Measurements from ENCODE around the gene CDIP1. TPM values are rescaled to one million over a fixed set of nuclear protein-coding genes. Genes with fewer than 3 reads are reported as not detected.

CDIP1 gene
- total RNA-seq, 2 donors from 2014 or later = 24.5 to 31.2 TPM

- Mint-ChIP-seq H3K9me3 (no peaks in the 10 kb centered on the region), H3K27me3 (no peaks in the 10 kb centered on the region), H3K4me1 (peaks cover 48% of the 10 kb centered on the region), H3K36me3 (ENCODE audit: low read depth) (peaks cover 37% of the 10 kb centered on the region), H3K27ac (peak overlapping the region; percentile 44), H3K4me3 (peak overlapping the region; percentile 13)
- ATAC-seq (replicated peaks) = no peak
Measured at GRCh38 chr16:4498546-4499195, 39.9 kb downstream of the CDIP1 start.

- peaks cover 41% of the 10 kb centered on the region for H3K4me1 Mint-ChIP-seq
- peak; percentile 75 for ATAC-seq (replicated peaks)
- peak overlapping the region; percentile 20 for H3K4me3 Mint-ChIP-seq
- no peaks in the 10 kb centered on the region for H3K27me3 Mint-ChIP-seq
- H3K9me3 Mint-ChIP-seq = no peaks in the 10 kb centered on the region
- peak overlapping the region; percentile 83 for H3K27ac Mint-ChIP-seq
- H3K36me3 Mint-ChIP-seq (ENCODE audit: low read depth) = peaks cover 52% of the 10 kb centered on the region
Measured at GRCh38 chr16:4496305-4496704, 42.3 kb downstream of the CDIP1 start.

DNA sequence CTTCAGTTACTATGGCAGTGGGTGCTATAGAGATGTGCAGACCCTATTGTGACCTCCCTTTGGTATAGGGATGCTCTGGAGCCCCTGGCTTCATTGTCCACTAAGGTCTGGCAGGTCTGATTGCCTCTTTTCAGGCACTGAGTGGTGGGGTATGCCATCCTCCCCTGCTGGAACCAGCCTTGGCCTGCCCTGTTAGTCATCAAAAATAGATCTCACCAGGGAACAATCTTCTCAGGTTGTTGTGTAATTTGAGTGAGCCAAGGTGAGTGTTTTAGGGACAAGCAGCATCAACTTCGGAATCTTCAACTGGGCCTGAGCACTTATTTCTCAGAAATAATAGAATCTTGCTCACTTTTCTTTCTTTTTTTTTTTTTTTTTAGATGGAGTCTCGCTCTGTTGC lies 42.8 kb downstream of the CDIP1 start:
- no peak for ATAC-seq (replicated peaks)
- peaks cover 36% of the 10 kb centered on the region for H3K4me1 Mint-ChIP-seq
- no peaks in the 10 kb centered on the region for H3K27me3 Mint-ChIP-seq
- peak overlapping the region; percentile 83 for H3K27ac Mint-ChIP-seq
- peak overlapping the region; percentile 20 for H3K4me3 Mint-ChIP-seq
- no peaks in the 10 kb centered on the region for H3K9me3 Mint-ChIP-seq
- peaks cover 57% of the 10 kb centered on the region for H3K36me3 Mint-ChIP-seq (ENCODE audit: low read depth)

- H3K27ac Mint-ChIP-seq = peak overlapping the region; percentile 46
- no peaks in the 10 kb centered on the region for H3K9me3 Mint-ChIP-seq
- ATAC-seq (replicated peaks) = no peak
- H3K27me3 Mint-ChIP-seq = no peaks in the 10 kb centered on the region
- H3K4me3 Mint-ChIP-seq = no peak overlapping the region
- H3K36me3 Mint-ChIP-seq (ENCODE audit: low read depth) = peaks cover 61% of the 10 kb centered on the region
- peaks cover 29% of the 10 kb centered on the region for H3K4me1 Mint-ChIP-seq
Measured at GRCh38 chr16:4494746-4495490, 43.7 kb downstream of the CDIP1 start.

GRCh38 chr16:4491898-4492297 lies 46.7 kb downstream of the CDIP1 start:
- no peaks in the 10 kb centered on the region for H3K9me3 Mint-ChIP-seq
- H3K4me1 Mint-ChIP-seq = peaks cover 39% of the 10 kb centered on the region
- H3K27ac Mint-ChIP-seq = no peak overlapping the region
- H3K27me3 Mint-ChIP-seq = no peaks in the 10 kb centered on the region
- no peak for ATAC-seq (replicated peaks)
- H3K4me3 Mint-ChIP-seq = no peak overlapping the region
- peaks cover 67% of the 10 kb centered on the region for H3K36me3 Mint-ChIP-seq (ENCODE audit: low read depth)

GRCh38 chr16:4489030-4489429 lies 49.5 kb downstream of the CDIP1 start:
- ATAC-seq (replicated peaks) = no peak
- peaks cover 85% of the 10 kb centered on the region for H3K36me3 Mint-ChIP-seq (ENCODE audit: low read depth)
- peaks cover 26% of the 10 kb centered on the region for H3K4me1 Mint-ChIP-seq

DNA sequence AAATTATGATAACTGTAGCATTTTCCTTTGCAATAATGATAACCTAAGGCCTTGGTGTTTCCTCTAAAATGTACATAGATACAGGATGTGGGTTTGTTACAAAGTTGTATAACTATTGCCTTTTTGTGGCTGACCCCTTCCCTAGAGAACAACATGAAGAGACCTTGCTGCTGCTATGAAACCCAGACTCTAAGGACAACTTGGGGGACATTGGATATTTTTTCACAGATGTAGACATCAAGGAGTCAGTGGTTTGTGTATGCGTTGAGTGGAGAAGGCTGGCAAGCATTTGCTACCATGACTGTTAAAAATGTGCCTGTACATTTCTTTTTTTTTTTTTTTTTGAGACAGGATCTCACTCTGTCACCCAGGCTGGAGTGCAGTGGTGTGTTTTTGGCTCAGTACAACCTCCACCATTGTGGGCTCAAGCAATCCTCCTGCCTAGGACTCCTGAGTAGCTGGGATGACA lies 50.0 kb downstream of the CDIP1 start:
- Mint-ChIP-seq H3K9me3 (no peaks in the 10 kb centered on the region), H3K36me3 (ENCODE audit: low read depth) (peaks cover 88% of the 10 kb centered on the region), H3K27me3 (no peaks in the 10 kb centered on the region), H3K4me1 (peaks cover 25% of the 10 kb centered on the region), H3K27ac (peak overlapping the region; percentile 88), H3K4me3 (peak overlapping the region; percentile 71)
- peak; percentile 78 for ATAC-seq (replicated peaks)

More at GRCh38 chr16:4489030-4489429, 49.5 kb downstream of the CDIP1 start:
- Mint-ChIP-seq H3K4me3 (peak overlapping the region; percentile 71), H3K27ac (peak overlapping the region; percentile 88), H3K9me3 (no peaks in the 10 kb centered on the region), H3K27me3 (no peaks in the 10 kb centered on the region)

DNA sequence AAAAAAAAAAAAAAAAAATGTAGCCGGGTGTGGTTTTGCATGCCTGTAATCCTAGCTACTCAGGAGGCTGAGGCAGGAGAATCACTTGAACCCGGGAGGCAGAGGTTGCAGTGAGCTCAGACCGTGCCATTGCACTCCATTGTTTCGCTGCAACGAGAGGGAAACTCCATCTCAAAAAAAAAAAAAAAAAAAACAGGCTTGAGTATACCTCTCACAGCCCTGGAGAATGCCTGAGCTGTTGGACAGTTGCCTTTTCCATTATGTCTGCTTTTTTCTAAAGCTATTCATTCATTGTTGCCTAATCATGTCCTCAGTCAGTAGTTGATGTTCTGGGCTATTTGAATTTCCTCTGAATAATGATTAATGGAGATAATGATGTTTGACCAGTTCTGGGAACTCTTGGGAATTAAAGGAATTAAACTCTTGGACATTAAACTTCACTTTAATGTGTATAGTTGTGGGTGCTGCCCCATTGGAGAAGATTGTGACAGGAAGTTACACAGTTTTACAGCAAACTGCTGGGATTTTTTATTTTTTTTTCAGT lies 50.5 kb downstream of the CDIP1 start:
- Mint-ChIP-seq H3K4me3 (peak overlapping the region; percentile 71), H3K27me3 (no peaks in the 10 kb centered on the region), H3K4me1 (peaks cover 20% of the 10 kb centered on the region), H3K27ac (peak overlapping the region; percentile 88), H3K9me3 (no peaks in the 10 kb centered on the region), H3K36me3 (ENCODE audit: low read depth) (peaks cover 88% of the 10 kb centered on the region)
- ATAC-seq (replicated peaks) = peak; percentile 58

GRCh38 chr16:4486126-4486893 lies 52.3 kb downstream of the CDIP1 start:
- peak overlapping the region; percentile 61 for H3K27ac Mint-ChIP-seq
- H3K4me1 Mint-ChIP-seq = peaks cover 30% of the 10 kb centered on the region
- H3K27me3 Mint-ChIP-seq = no peaks in the 10 kb centered on the region
- H3K36me3 Mint-ChIP-seq (ENCODE audit: low read depth) = peaks cover 95% of the 10 kb centered on the region
- no peak for ATAC-seq (replicated peaks)
- H3K9me3 Mint-ChIP-seq = no peaks in the 10 kb centered on the region
- peak overlapping the region; percentile 10 for H3K4me3 Mint-ChIP-seq

GRCh38 chr16:4481963-4482362 lies 56.6 kb downstream of the CDIP1 start:
- Mint-ChIP-seq H3K4me3 (peak overlapping the region; percentile 34), H3K36me3 (ENCODE audit: low read depth) (peaks cover 75% of the 10 kb centered on the region), H3K4me1 (peaks cover 30% of the 10 kb centered on the region), H3K27me3 (no peaks in the 10 kb centered on the region), H3K9me3 (no peaks in the 10 kb centered on the region), H3K27ac (peak overlapping the region; percentile 28)
- no peak for ATAC-seq (replicated peaks)

DNA sequence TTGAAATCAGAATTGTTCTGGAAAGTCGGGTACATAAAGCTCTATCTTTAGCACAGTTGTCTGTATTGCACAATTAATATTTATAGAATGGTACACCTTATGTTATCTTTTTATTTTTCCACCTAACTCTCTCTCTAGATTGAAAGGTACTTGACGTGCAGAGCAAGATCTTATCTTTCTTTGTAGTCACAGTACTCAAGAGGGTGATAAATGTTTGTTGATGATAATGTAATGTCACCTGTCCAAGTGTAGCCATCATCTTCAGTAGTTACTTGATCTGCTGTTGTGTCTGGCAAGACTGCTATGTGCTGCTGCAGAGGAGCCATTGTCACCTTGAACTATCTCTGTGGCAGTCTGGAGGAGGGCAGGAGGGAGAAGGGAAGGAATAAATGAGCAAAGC lies 57.0 kb downstream of the CDIP1 start:
- H3K36me3 Mint-ChIP-seq (ENCODE audit: low read depth) = peaks cover 71% of the 10 kb centered on the region
- H3K9me3 Mint-ChIP-seq = no peaks in the 10 kb centered on the region
- no peaks in the 10 kb centered on the region for H3K27me3 Mint-ChIP-seq
- H3K27ac Mint-ChIP-seq = peak overlapping the region; percentile 28
- ATAC-seq (replicated peaks) = no peak
- peaks cover 29% of the 10 kb centered on the region for H3K4me1 Mint-ChIP-seq
- peak overlapping the region; percentile 34 for H3K4me3 Mint-ChIP-seq

DNA sequence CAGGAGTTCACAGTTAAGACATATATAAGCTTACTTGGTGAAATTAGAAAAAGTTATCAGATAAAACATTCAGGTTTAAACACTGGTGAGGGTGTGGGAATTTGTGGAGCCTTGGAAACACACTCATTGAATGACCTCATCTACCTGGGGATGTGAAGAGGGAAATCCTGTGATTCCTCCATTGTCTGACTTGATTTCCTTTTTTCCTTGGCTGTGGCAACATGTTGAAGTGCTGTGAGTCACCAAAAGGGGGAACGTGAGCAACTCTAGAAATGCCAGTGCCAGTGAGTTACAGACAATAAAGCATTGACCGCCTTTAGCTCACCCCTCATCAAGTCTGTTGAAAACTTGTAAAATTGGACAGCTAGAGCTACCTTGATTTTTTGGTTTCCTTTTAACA lies 60.6 kb downstream of the CDIP1 start:
- Mint-ChIP-seq H3K9me3 (no peaks in the 10 kb centered on the region), H3K4me3 (peak overlapping the region; percentile 83), H3K27me3 (no peaks in the 10 kb centered on the region), H3K4me1 (peaks cover 37% of the 10 kb centered on the region), H3K36me3 (ENCODE audit: low read depth) (peaks cover 48% of the 10 kb centered on the region), H3K27ac (peak overlapping the region; percentile 85)
- ATAC-seq (replicated peaks) = no peak

- ATAC-seq (replicated peaks) = peak; percentile 86
- peak within 1 kb of the TSS; percentile 87 for H3K27ac Mint-ChIP-seq
- peaks cover 26% of the 10 kb centered on the region for H3K4me1 Mint-ChIP-seq
- peaks cover 49% of the 10 kb centered on the region for H3K36me3 Mint-ChIP-seq (ENCODE audit: low read depth)
- no peaks in the 10 kb centered on the region for H3K27me3 Mint-ChIP-seq
- no peaks in the 10 kb centered on the region for H3K9me3 Mint-ChIP-seq
- peak within 1 kb of the TSS; percentile 83 for H3K4me3 Mint-ChIP-seq
Measured at GRCh38 chr16:4475880-4476788, 62.4 kb downstream of the CDIP1 start, which contains the start of gene HMOX2. Gene HMOX2 (plus strand): TSS chr16:4476398. CDS start chr16:4505525, 29,127 bp downstream.

Measured in activated T-helper 17 cell treated with anti-CD3 and anti-CD28 coated beads, Interleukin-2, amount 50 U/mL, for 72 hours (primary cell).